WTC11 (cell line): Measurements from ENCODE around the gene GABPB2. TPM values are rescaled to one million over a fixed set of nuclear protein-coding genes. Genes with fewer than 3 reads are reported as not detected.

Experiments used
- ATAC-seq: fragments of 200-7000 bp; cut with Tn5 transposase; 2 replicates; pipeline ENCODE4 v1.10.0; 2021; ENCODE audit warnings: mild to moderate bottlenecking, moderate library complexity
- CTCF ChIA-PET: fragments of 300-600 bp; sonication (Branson Sonifier 250); formaldehyde crosslinking; loops from one replicate; lab custom pipeline; 2021; ENCODE audit warnings: antibody characterized with exemption; lab: Charles Lee
- POLR2A ChIA-PET: fragments of 350-600 bp; sonication (Branson Sonifier 250); formaldehyde crosslinking; loops from one replicate; lab custom pipeline; 2021; ENCODE audit warnings: antibody characterized with exemption; lab: Charles Lee
- DNase-seq: peaks from one replicate; pipeline ENCODE4 v3.0.0; 2021; ENCODE audit warnings: low spot score
- H3K27ac Mint-ChIP-seq: 2 replicates; pipeline ENCODE4 v1.8.0; 2021; ENCODE audit warnings: mixed read lengths
- H3K27me3 Mint-ChIP-seq: 2 replicates; pipeline ENCODE4 v1.8.0; 2021; ENCODE audit warnings: low read depth, mild to moderate bottlenecking, moderate library complexity, mixed read lengths
- H3K36me3 Mint-ChIP-seq: 2 replicates; pipeline ENCODE4 v1.8.0; 2021; ENCODE audit warnings: mixed read lengths
- H3K4me1 Mint-ChIP-seq: 2 replicates; pipeline ENCODE4 v1.8.0; 2022; ENCODE audit warnings: mixed read lengths
- H3K4me3 Mint-ChIP-seq: 2 replicates; pipeline ENCODE4 v1.8.0; 2021; ENCODE audit warnings: mild to moderate bottlenecking, moderate library complexity, mixed read lengths
- H3K9me3 Mint-ChIP-seq: 2 replicates; pipeline ENCODE4 v1.8.0; 2021; ENCODE audit warnings: mixed read lengths
- ATF1 ChIP-seq: sonication (generic); formaldehyde crosslinking; IDR thresholded peaks from 2 replicates; pipeline ENCODE4 v1.8.1; 2023; ENCODE audit warnings: mild to moderate bottlenecking, moderate library complexity, missing genetic modification reagents
- CBFB ChIP-seq: sonication (generic); formaldehyde crosslinking; IDR thresholded peaks from 2 replicates; pipeline ENCODE4 v1.8.1; 2022; ENCODE audit warnings: mild to moderate bottlenecking, low read depth, missing genetic modification reagents
- ELF4 ChIP-seq: sonication (generic); formaldehyde crosslinking; IDR thresholded peaks from 2 replicates; pipeline ENCODE4 v1.8.1; 2022; ENCODE audit warnings: low read depth, mild to moderate bottlenecking, moderate library complexity, missing genetic modification reagents
- ESRRA ChIP-seq: sonication (generic); formaldehyde crosslinking; IDR thresholded peaks from 2 replicates; pipeline ENCODE4 v1.8.1; 2022; ENCODE audit warnings: mild to moderate bottlenecking, missing genetic modification reagents, borderline replicate concordance
- FOXK1 ChIP-seq: sonication (generic); formaldehyde crosslinking; IDR thresholded peaks from 2 replicates; pipeline ENCODE4 v1.8.0; 2022; ENCODE audit warnings: mild to moderate bottlenecking, moderate library complexity, missing genetic modification reagents
- FOXP1 ChIP-seq: sonication (generic); formaldehyde crosslinking; IDR thresholded peaks from 2 replicates; pipeline ENCODE4 v1.8.0; 2022; ENCODE audit warnings: missing genetic modification reagents, mild to moderate bottlenecking, moderate library complexity, borderline replicate concordance
- GABPB1 ChIP-seq: sonication (generic); formaldehyde crosslinking; IDR thresholded peaks from 2 replicates; pipeline ENCODE4 v1.8.1; 2023; ENCODE audit warnings: mild to moderate bottlenecking, missing genetic modification reagents
- GTF2I ChIP-seq: fragments of 250-450 bp; sonication (Bioruptor Pico); conservative IDR thresholded peaks from 2 replicates; pipeline ENCODE4 v1.4.0; 2021; ENCODE audit warnings: mild to moderate bottlenecking
- JAZF1 ChIP-seq: fragments of 250-450 bp; sonication (Bioruptor Pico); IDR thresholded peaks from 2 replicates; pipeline ENCODE4 v1.9.0; 2021; ENCODE audit warnings: moderate library complexity, mild to moderate bottlenecking, inconsistent platforms
- MYBL2 ChIP-seq: sonication (generic); formaldehyde crosslinking; IDR thresholded peaks from 2 replicates; pipeline ENCODE4 v1.8.1; 2023; ENCODE audit warnings: mild to moderate bottlenecking, moderate library complexity, missing genetic modification reagents
- SOX15 ChIP-seq: fragments of 250-450 bp; sonication (Bioruptor Pico); IDR thresholded peaks from 2 replicates; pipeline ENCODE4 v1.9.0; 2021; ENCODE audit warnings: mild to moderate bottlenecking
- TEAD1 ChIP-seq: sonication (generic); formaldehyde crosslinking; IDR thresholded peaks from 2 replicates; pipeline ENCODE4 v1.8.0; 2022; ENCODE audit warnings: mild to moderate bottlenecking, missing genetic modification reagents
- TEAD4 ChIP-seq: sonication (generic); formaldehyde crosslinking; IDR thresholded peaks from 2 replicates; pipeline ENCODE4 v1.8.0; 2022; ENCODE audit warnings: mild to moderate bottlenecking, missing genetic modification reagents
- total RNA-seq: library from RNA; stranded (reverse); gene quantifications from 3 replicates; pipeline ENCODE4 v1.2.3, GENCODE V29; 2021
- TF ChIP-seq, protein P1 (sequence below): sonication (generic); formaldehyde crosslinking; IDR thresholded peaks from 2 replicates; pipeline ENCODE4 v1.8.0; 2022; ENCODE audit warnings: mild to moderate bottlenecking, missing genetic modification reagents
- TF ChIP-seq, protein P2 (sequence below): fragments of 250-450 bp; sonication (Bioruptor Pico); IDR thresholded peaks from 2 replicates; pipeline ENCODE4 v2.1.2; 2022; ENCODE audit warnings: mild to moderate bottlenecking, moderate library complexity
- TF ChIP-seq, protein P3 (sequence below): sonication (generic); formaldehyde crosslinking; IDR thresholded peaks from 2 replicates; pipeline ENCODE4 v1.8.1; 2023; ENCODE audit warnings: mild to moderate bottlenecking, moderate library complexity, missing genetic modification reagents
- TF ChIP-seq, protein P4 (sequence below): sonication (generic); formaldehyde crosslinking; IDR thresholded peaks from 2 replicates; pipeline ENCODE4 v1.8.1; 2022; ENCODE audit warnings: missing genetic modification reagents, borderline replicate concordance
- TF ChIP-seq, protein P5 (sequence below): sonication (generic); formaldehyde crosslinking; IDR thresholded peaks from 2 replicates; pipeline ENCODE4 v1.8.0; 2022; ENCODE audit warnings: missing genetic modification reagents
- TF ChIP-seq, protein P6 (sequence below): sonication (generic); formaldehyde crosslinking; conservative IDR thresholded peaks from 2 replicates; pipeline ENCODE4 v1.8.1; 2022; ENCODE audit warnings: mild to moderate bottlenecking, missing genetic modification reagents
- TF ChIP-seq, protein P7 (sequence below): fragments of 250-450 bp; sonication (Bioruptor Pico); conservative IDR thresholded peaks from 2 replicates; pipeline ENCODE4 v1.9.0; 2021; ENCODE audit warnings: mild to moderate bottlenecking
- TF ChIP-seq, protein P8 (sequence below): sonication (generic); formaldehyde crosslinking; IDR thresholded peaks from 2 replicates; pipeline ENCODE4 v1.8.1; 2022; ENCODE audit warnings: mild to moderate bottlenecking, moderate library complexity, missing genetic modification reagents

The GABPB2 gene
- total RNA-seq, 1 experiment from 2014 or later = 1.7 TPM

DNA sequence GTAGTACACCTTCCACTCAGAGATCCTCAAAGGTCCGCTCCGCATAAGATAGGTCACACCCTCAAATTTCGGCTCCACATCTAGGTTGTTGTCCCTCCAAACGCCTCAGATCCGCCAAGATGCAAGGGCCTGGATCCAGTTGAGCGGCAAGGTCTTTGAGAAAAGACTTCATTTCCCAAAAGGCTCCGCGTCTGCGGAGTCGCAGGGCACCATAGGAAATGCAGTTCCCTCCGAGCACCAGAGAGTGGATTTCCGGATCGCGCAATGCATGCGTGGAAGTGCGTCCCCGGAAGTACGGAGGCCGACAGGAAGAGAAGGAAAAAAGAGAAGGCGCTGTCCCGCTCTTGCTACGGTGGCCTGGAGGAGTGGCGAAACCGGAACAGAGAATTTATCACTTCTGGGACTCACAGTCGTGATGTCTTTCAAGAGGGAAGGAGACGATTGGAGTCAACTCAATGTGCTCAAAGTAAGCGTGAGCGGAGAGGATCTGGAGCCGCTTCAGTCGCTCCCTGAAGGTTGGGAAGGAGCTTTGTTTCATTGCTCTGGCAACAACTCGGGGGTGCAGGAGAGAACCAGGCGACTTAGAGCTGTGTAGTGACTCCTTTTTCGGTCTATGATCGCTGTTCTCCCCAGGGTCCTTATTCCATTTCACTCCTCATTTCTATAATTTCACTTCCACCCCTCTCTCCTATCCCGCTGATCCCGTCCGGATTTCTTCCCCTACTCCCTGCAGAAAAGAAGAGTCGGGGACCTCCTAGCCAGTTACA is 95.4 kb downstream of the GABPB2 start, which contains the start of the genes LYSMD1 and SCNM1 (continued):
- peak; percentile 94 for TF ChIP-seq GABPB1 (CRISPR knock-in tag)
- TF ChIP-seq, protein P1, sequence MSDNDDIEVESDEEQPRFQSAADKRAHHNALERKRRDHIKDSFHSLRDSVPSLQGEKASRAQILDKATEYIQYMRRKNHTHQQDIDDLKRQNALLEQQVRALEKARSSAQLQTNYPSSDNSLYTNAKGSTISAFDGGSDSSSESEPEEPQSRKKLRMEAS (CRISPR knock-in tag) = peak; percentile 78
- TF ChIP-seq, protein P2, sequence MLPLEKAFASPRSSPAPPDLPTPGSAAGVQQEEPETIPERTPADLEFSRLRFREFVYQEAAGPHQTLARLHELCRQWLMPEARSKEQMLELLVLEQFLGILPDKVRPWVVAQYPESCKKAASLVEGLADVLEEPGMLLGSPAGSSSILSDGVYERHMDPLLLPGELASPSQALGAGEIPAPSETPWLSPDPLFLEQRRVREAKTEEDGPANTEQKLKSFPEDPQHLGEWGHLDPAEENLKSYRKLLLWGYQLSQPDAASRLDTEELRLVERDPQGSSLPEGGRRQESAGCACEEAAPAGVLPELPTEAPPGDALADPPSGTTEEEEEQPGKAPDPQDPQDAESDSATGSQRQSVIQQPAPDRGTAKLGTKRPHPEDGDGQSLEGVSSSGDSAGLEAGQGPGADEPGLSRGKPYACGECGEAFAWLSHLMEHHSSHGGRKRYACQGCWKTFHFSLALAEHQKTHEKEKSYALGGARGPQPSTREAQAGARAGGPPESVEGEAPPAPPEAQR (CRISPR knock-in tag) = no peak
- no peak for TF ChIP-seq JAZF1 (CRISPR knock-in tag)
- TF ChIP-seq FOXK1 (CRISPR knock-in tag) = peak; percentile 98
- peak; percentile 71 for TF ChIP-seq TEAD4 (CRISPR knock-in tag)
- TF ChIP-seq, protein P3, sequence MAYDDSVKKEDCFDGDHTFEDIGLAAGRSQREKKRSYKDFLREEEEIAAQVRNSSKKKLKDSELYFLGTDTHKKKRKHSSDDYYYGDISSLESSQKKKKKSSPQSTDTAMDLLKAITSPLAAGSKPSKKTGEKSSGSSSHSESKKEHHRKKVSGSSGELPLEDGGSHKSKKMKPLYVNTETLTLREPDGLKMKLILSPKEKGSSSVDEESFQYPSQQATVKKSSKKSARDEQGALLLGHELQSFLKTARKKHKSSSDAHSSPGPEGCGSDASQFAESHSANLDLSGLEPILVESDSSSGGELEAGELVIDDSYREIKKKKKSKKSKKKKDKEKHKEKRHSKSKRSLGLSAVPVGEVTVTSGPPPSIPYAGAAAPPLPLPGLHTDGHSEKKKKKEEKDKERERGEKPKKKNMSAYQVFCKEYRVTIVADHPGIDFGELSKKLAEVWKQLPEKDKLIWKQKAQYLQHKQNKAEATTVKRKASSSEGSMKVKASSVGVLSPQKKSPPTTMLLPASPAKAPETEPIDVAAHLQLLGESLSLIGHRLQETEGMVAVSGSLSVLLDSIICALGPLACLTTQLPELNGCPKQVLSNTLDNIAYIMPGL (CRISPR knock-in tag) = peak; percentile 66; the same call in 1 of the 2 replicates
- TF ChIP-seq, protein P4, sequence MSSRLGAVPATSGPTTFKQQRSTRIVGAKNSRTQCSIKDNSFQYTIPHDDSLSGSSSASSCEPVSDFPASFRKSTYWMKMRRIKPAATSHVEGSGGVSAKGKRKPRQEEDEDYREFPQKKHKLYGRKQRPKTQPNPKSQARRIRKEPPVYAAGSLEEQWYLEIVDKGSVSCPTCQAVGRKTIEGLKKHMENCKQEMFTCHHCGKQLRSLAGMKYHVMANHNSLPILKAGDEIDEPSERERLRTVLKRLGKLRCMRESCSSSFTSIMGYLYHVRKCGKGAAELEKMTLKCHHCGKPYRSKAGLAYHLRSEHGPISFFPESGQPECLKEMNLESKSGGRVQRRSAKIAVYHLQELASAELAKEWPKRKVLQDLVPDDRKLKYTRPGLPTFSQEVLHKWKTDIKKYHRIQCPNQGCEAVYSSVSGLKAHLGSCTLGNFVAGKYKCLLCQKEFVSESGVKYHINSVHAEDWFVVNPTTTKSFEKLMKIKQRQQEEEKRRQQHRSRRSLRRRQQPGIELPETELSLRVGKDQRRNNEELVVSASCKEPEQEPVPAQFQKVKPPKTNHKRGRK = no peak
- TF ChIP-seq, all 79 proteins: peak for 16

DNA sequence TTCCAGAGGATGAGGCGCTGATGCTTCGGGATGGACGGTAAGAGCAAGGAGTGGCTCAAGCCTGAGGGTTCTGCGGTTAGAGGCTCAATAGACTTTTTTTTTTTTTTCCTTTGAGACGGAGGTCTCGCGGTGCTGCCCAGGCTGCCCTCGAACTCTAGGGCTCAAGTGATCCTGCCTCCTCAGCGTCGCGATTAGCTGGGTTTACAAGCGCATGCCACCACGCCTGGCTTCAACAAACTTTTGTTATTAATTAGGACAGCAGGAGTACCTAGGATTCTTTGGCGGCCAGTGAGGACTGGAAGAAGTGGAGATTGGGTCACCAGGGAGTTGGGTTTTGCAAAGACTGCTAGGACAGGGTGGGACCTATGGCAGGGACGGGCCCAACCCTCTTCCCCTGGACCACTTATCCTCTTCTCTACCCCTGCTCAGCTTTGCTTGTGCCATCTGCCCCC is 96.0 kb downstream of the GABPB2 start:
- peak overlapping the region; percentile 99 for H3K27ac Mint-ChIP-seq
- peak overlapping the region; percentile 99 for H3K4me3 Mint-ChIP-seq
- peak; percentile 2 for ATAC-seq
- no peaks in the 10 kb centered on the region; the same call in 1 of the 2 replicates for H3K27me3 Mint-ChIP-seq
- ChIA-PET POLR2A (interaction anchor here (0.5 to 0.7 kb wide), 2 partner anchors 23 to 103 kb away, joined by 5 read pairs; partner anchors contain the start of gene VPS72), CTCF (interaction anchor here (1.6 to 4.1 kb wide), 2 partner anchors 9 to 66 kb away, joined by 7 to 39 read pairs; partner anchors contain the start of gene TMOD4)
- peaks cover 15% of the 10 kb centered on the region for H3K4me1 Mint-ChIP-seq
- peaks cover 24% of the 10 kb centered on the region for H3K36me3 Mint-ChIP-seq
- H3K9me3 Mint-ChIP-seq = no peaks in the 10 kb centered on the region
- no peak for DNase-seq
- TF ChIP-seq, protein P5, sequence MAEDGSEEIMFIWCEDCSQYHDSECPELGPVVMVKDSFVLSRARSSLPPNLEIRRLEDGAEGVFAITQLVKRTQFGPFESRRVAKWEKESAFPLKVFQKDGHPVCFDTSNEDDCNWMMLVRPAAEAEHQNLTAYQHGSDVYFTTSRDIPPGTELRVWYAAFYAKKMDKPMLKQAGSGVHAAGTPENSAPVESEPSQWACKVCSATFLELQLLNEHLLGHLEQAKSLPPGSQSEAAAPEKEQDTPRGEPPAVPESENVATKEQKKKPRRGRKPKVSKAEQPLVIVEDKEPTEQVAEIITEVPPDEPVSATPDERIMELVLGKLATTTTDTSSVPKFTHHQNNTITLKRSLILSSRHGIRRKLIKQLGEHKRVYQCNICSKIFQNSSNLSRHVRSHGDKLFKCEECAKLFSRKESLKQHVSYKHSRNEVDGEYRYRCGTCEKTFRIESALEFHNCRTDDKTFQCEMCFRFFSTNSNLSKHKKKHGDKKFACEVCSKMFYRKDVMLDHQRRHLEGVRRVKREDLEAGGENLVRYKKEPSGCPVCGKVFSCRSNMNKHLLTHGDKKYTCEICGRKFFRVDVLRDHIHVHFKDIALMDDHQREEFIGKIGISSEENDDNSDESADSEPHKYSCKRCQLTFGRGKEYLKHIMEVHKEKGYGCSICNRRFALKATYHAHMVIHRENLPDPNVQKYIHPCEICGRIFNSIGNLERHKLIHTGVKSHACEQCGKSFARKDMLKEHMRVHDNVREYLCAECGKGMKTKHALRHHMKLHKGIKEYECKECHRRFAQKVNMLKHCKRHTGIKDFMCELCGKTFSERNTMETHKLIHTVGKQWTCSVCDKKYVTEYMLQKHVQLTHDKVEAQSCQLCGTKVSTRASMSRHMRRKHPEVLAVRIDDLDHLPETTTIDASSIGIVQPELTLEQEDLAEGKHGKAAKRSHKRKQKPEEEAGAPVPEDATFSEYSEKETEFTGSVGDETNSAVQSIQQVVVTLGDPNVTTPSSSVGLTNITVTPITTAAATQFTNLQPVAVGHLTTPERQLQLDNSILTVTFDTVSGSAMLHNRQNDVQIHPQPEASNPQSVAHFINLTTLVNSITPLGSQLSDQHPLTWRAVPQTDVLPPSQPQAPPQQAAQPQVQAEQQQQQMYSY (CRISPR knock-in tag) = no peak
- TF ChIP-seq MYBL2 (CRISPR knock-in tag) (no peak), GTF2I (CRISPR knock-in tag) (no peak), FOXP1 (CRISPR knock-in tag) (no peak), GABPB1 (CRISPR knock-in tag) (no peak), ELF4 (no peak), TEAD1 (no peak), ESRRA (CRISPR knock-in tag) (no peak), ATF1 (CRISPR knock-in tag) (no peak), CBFB (CRISPR knock-in tag) (no peak), SOX15 (CRISPR knock-in tag) (no peak)
- TF ChIP-seq, protein P6, sequence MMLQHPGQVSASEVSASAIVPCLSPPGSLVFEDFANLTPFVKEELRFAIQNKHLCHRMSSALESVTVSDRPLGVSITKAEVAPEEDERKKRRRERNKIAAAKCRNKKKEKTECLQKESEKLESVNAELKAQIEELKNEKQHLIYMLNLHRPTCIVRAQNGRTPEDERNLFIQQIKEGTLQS (CRISPR knock-in tag) = no peak
- TF ChIP-seq, protein P2 (CRISPR knock-in tag) = no peak
- TF ChIP-seq, protein P7, sequence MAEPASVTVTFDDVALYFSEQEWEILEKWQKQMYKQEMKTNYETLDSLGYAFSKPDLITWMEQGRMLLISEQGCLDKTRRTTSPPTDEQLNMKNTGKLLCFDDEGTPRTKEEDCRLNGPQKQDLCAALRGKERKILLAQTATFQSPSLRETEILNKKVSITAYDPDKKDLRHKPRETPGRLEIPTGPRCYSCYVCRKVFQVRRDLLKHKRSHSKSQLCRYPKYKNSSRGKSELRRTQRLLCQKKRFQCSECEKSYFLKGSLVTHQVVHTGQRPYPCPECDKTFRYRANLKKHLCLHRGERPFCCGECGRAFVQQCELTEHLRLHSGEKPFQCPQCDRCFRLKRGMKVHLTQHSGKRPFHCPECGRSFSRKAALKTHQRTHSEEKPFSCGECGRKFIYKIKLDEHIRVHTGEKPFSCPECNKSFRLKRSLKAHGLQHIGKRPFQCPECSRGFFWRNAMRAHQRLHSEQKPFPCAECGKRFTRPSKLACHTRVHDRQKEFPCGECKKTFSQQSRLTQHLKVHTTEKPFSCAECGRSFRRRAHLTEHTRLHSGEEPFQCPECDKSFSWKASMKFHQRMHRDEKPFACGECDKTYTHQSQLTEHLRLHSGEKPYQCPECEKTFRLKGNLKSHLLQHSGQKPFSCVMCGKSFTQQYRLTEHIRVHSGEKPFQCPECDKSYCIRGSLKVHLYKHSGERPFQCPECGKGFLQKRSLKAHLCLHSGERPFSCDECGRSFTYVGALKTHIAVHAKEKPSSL (CRISPR knock-in tag) = no peak
- TF ChIP-seq, protein P8, sequence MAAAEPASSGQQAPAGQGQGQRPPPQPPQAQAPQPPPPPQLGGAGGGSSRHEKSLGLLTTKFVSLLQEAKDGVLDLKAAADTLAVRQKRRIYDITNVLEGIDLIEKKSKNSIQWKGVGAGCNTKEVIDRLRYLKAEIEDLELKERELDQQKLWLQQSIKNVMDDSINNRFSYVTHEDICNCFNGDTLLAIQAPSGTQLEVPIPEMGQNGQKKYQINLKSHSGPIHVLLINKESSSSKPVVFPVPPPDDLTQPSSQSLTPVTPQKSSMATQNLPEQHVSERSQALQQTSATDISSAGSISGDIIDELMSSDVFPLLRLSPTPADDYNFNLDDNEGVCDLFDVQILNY = no peak
